ENCODE results near the gene TRPM1. TPM values are rescaled to one million over a fixed set of nuclear protein-coding genes. Genes with fewer than 3 reads are reported as not detected.

TRPM1 gene
- total and polyA plus RNA-seq, 4 experiments from 2014 or later: not detected

- no peaks in the 10 kb centered on the region for H3K9me3 Mint-ChIP-seq
- peak overlapping the region in 1 of 7 donors; percentile 13 for H3K27ac Mint-ChIP-seq
- H3K27me3 Mint-ChIP-seq: no peaks in the 10 kb centered on the region
- no peaks in the 10 kb centered on the region for H3K4me1 ChIP-seq (ENCODE audit: insufficient read depth, low read length)
- no peaks in the 10 kb centered on the region for H3K9me3 ChIP-seq (ENCODE audit: control insufficient read depth in 1 of 2, low read length in 2 of 2)
- peaks cover 0 to 2% (median under 1%) of the 10 kb centered on the region in 4 donors for H3K4me1 Mint-ChIP-seq
- peaks cover 77 to 87% of the 10 kb centered on the region in 2 donors for H3K36me3 Mint-ChIP-seq
- H3K4me3 ChIP-seq (ENCODE audit: low read length in 2 of 2): no peak overlapping the region
- POLR2A ChIA-PET (ENCODE audit: partially characterized antibody): interaction anchor here (0.6 kb wide), 1 partner anchor 9 kb away, joined by 3 read pairs; no protein-coding TSS in a partner anchor
- intact Hi-C loops (cut with micrococcal nuclease): no loop called here
- no peaks in the 10 kb centered on the region for H3K27me3 ChIP-seq (ENCODE audit: insufficient read depth, low read length)
- H3K36me3 ChIP-seq (ENCODE audit: insufficient read depth, low read length): peaks cover 64% of the 10 kb centered on the region
- H3K27ac ChIP-seq (ENCODE audit: low read depth, low read length): no peak overlapping the region
- CTCF ChIA-PET (ENCODE audit: partially characterized antibody): no interaction called here
- H3K4me3 Mint-ChIP-seq: no peak overlapping the region
- DNase-seq: no peak
Measured at GRCh38 chr15:30954674-30955073, 146.9 kb downstream of the TRPM1 start.

- Mint-ChIP-seq H3K4me3 (no peak overlapping the region), H3K27ac (peak overlapping the region in 4 of 7 donors; percentile 59 to 77 (median 62)), H3K4me1 (peaks cover 0 to 2% (median under 1%) of the 10 kb centered on the region in 4 donors), H3K9me3 (peaks cover 0 to 4% (median 0%) of the 10 kb centered on the region in 8 donors), H3K36me3 (peaks cover 77 to 85% of the 10 kb centered on the region in 2 donors), H3K27me3 (no peaks in the 10 kb centered on the region)
- ChIA-PET CTCF (ENCODE audit: partially characterized antibody) (no interaction called here), POLR2A (ENCODE audit: partially characterized antibody) (interaction anchor here (0.6 kb wide), 1 partner anchor 8 kb away, joined by 3 read pairs; no protein-coding TSS in a partner anchor)
- no peak for DNase-seq
- intact Hi-C loops (cut with micrococcal nuclease): no loop called here
- Histone ChIP-seq H3K27me3 (ENCODE audit: insufficient read depth, low read length) (no peaks in the 10 kb centered on the region), H3K4me1 (ENCODE audit: insufficient read depth, low read length) (no peaks in the 10 kb centered on the region), H3K36me3 (ENCODE audit: insufficient read depth, low read length) (peaks cover 56% of the 10 kb centered on the region), H3K27ac (ENCODE audit: low read depth, low read length) (no peak overlapping the region), H3K9me3 (ENCODE audit: control insufficient read depth in 1 of 2, low read length in 2 of 2) (no peaks in the 10 kb centered on the region), H3K4me3 (ENCODE audit: low read length in 2 of 2) (no peak overlapping the region)
Measured at GRCh38 chr15:30953731-30954378, 147.7 kb downstream of the TRPM1 start.

DNA sequence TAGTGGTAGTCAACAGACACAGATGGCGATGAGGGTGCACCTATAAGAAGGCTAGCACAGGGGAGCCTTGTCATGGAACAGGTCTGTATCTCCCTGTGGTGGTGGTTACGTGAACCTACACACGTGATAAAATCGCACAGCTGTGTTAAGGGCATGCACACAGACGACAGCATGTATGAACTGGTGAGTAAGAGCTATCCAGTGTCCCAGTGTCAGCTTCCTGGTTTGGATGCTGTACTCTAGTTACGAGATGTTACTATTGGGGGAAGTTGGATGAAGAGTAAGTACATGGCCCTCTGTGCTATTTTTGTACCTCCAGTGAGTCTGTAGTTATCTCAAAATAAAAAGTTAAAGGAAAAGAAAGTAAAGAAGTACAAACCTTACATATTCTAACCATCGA is 148.3 kb downstream of the TRPM1 start:
- no peak for DNase-seq
- ChIA-PET CTCF (ENCODE audit: partially characterized antibody) (no interaction called here), POLR2A (ENCODE audit: partially characterized antibody) (no interaction called here)
- H3K9me3 ChIP-seq (ENCODE audit: control insufficient read depth in 1 of 2, low read length in 2 of 2): no peaks in the 10 kb centered on the region
- Mint-ChIP-seq H3K27ac (no peak overlapping the region), H3K36me3 (peaks cover 75 to 87% of the 10 kb centered on the region in 2 donors), H3K9me3 (peaks cover 0 to 4% (median 0%) of the 10 kb centered on the region in 8 donors), H3K27me3 (no peaks in the 10 kb centered on the region), H3K4me1 (peaks cover 0 to 2% (median under 1%) of the 10 kb centered on the region in 4 donors), H3K4me3 (no peak overlapping the region)
- no peak overlapping the region for H3K4me3 ChIP-seq (ENCODE audit: low read length in 2 of 2)
- no peak overlapping the region for H3K27ac ChIP-seq (ENCODE audit: low read depth, low read length)
- H3K4me1 ChIP-seq (ENCODE audit: insufficient read depth, low read length): no peaks in the 10 kb centered on the region
- H3K27me3 ChIP-seq (ENCODE audit: insufficient read depth, low read length): no peaks in the 10 kb centered on the region
- H3K36me3 ChIP-seq (ENCODE audit: insufficient read depth, low read length): peaks cover 55% of the 10 kb centered on the region
- intact Hi-C loops (cut with micrococcal nuclease): no loop called here

Small RNA genes within 50 kb of the gene (microRNA-seq; reads per million reads assigned to microRNA genes)
- not detected for gene MIR211 (ENCODE audit: borderline microRNAs expressed, borderline number of aligned reads, borderline replicate concordance)

Other genes with a start within 250 kb of the TRPM1 start
- gene FAN1, start 197.8 kb downstream of the TRPM1 start, total RNA-seq: 10 to 100 TPM; 25.9 TPM
- gene FAN1, start 197.8 kb downstream of the TRPM1 start, polyA plus RNA-seq: 1 to 10 TPM; 7.5 to 7.7 TPM
- 10 to 100 TPM; 29.6 to 31.8 TPM for gene MTMR10, start 110.1 kb downstream of the TRPM1 start, total RNA-seq
- 1 to 10 TPM; 2.7 to 8.4 TPM for gene MTMR10, start 110.1 kb downstream of the TRPM1 start, polyA plus RNA-seq
- gene KLF13, start 225.1 kb upstream of the TRPM1 start, total RNA-seq: 100 to 1,000 TPM; 197 to 202 TPM
- gene KLF13, start 225.1 kb upstream of the TRPM1 start, polyA plus RNA-seq: 10 to 100 TPM; 22.0 to 82.2 TPM